HUES6 (cell line): ENCODE results near the gene KAT2A.
A peak's percentile ranks its signal among the peaks of the same experiment; 100 is the strongest.

ENCODE experiments used
- H3K27ac ChIP-seq: 2 replicates; pipeline ENCODE4 v1.7.0; 2013; ENCODE audit warnings: low read depth, mild to moderate bottlenecking, low read length, inconsistent platforms
- H3K27me3 ChIP-seq: 2 replicates; pipeline ENCODE4 v1.6.1; 2013; ENCODE audit warnings: low read length; ENCODE audit not compliant: control insufficient read depth, insufficient read depth
- H3K36me3 ChIP-seq: 2 replicates; pipeline ENCODE4 v1.6.1; 2013; ENCODE audit warnings: low read length; ENCODE audit not compliant: control insufficient read depth, insufficient read depth
- H3K4me1 ChIP-seq: 2 replicates; pipeline ENCODE4 v1.6.1; 2013; ENCODE audit warnings: low read length; ENCODE audit not compliant: control insufficient read depth, insufficient read depth
- H3K4me3 ChIP-seq: 2 replicates; pipeline ENCODE4 v1.5.1; 2013; ENCODE audit warnings: low read depth, low read length
- H3K9ac ChIP-seq: one replicate; pipeline ENCODE4 v1.6.1; 2013; ENCODE audit warnings: mild to moderate bottlenecking, low read length
- H3K9me3 ChIP-seq: 2 replicates; pipeline ENCODE4 v1.6.1; 2013; ENCODE audit warnings: low read depth, low read length; ENCODE audit not compliant: control insufficient read depth, insufficient read depth

KAT2A gene

GRCh38 chr17:42087042-42087701 lies 34.0 kb downstream of the KAT2A start:
- Histone ChIP-seq H3K4me3 (no peak overlapping the region), H3K9ac (no peak overlapping the region), H3K9me3 (no peaks in the 10 kb centered on the region), H3K27ac (no peak overlapping the region), H3K4me1 (peaks cover under 1% of the 10 kb centered on the region; the same call in 1 of the 2 replicates), H3K27me3 (no peaks in the 10 kb centered on the region), H3K36me3 (no peaks in the 10 kb centered on the region)

GRCh38 chr17:42081516-42082129 lies 39.5 kb downstream of the KAT2A start:
- H3K36me3 ChIP-seq = no peaks in the 10 kb centered on the region
- H3K27me3 ChIP-seq = no peaks in the 10 kb centered on the region
- H3K27ac ChIP-seq = no peak overlapping the region
- no peak overlapping the region for H3K9ac ChIP-seq
- no peak overlapping the region for H3K4me3 ChIP-seq
- H3K9me3 ChIP-seq = no peaks in the 10 kb centered on the region
- peaks cover 5% of the 10 kb centered on the region; the same call in 1 of the 2 replicates for H3K4me1 ChIP-seq

GRCh38 chr17:42079541-42079940 lies 41.6 kb downstream of the KAT2A start:
- no peaks in the 10 kb centered on the region for H3K36me3 ChIP-seq
- H3K27ac ChIP-seq = no peak overlapping the region
- peaks cover 5% of the 10 kb centered on the region; the same call in 1 of the 2 replicates for H3K4me1 ChIP-seq
- no peak overlapping the region for H3K4me3 ChIP-seq
- H3K27me3 ChIP-seq = no peaks in the 10 kb centered on the region
- H3K9ac ChIP-seq = no peak overlapping the region
- H3K9me3 ChIP-seq = no peaks in the 10 kb centered on the region

- H3K4me3 ChIP-seq = no peak overlapping the region
- no peaks in the 10 kb centered on the region for H3K9me3 ChIP-seq
- peaks cover 5% of the 10 kb centered on the region; the same call in 1 of the 2 replicates for H3K4me1 ChIP-seq
- H3K9ac ChIP-seq = no peak overlapping the region
- H3K27ac ChIP-seq = no peak overlapping the region
- no peaks in the 10 kb centered on the region for H3K36me3 ChIP-seq
- H3K27me3 ChIP-seq = peaks cover under 1% of the 10 kb centered on the region; the same call in 1 of the 2 replicates
Measured at GRCh38 chr17:42078396-42079043, 42.6 kb downstream of the KAT2A start.

GRCh38 chr17:42077755-42078154 lies 43.4 kb downstream of the KAT2A start:
- no peaks in the 10 kb centered on the region for H3K9me3 ChIP-seq

GRCh38 chr17:42076797-42077559 lies 44.2 kb downstream of the KAT2A start:
- H3K9ac ChIP-seq = no peak overlapping the region
- H3K27me3 ChIP-seq = peaks cover 16% of the 10 kb centered on the region; the same call in 1 of the 2 replicates
- H3K4me3 ChIP-seq = no peak overlapping the region
- no peak overlapping the region for H3K27ac ChIP-seq
- H3K4me1 ChIP-seq = peaks cover 6% of the 10 kb centered on the region; the same call in 1 of the 2 replicates
- H3K36me3 ChIP-seq = no peaks in the 10 kb centered on the region
- H3K9me3 ChIP-seq = no peaks in the 10 kb centered on the region

More at GRCh38 chr17:42077755-42078154, 43.4 kb downstream of the KAT2A start:
- H3K27me3 ChIP-seq = peaks cover 8% of the 10 kb centered on the region; the same call in 1 of the 2 replicates
- no peak overlapping the region for H3K27ac ChIP-seq
- no peaks in the 10 kb centered on the region for H3K36me3 ChIP-seq
- H3K9ac ChIP-seq = no peak overlapping the region
- no peak overlapping the region for H3K4me3 ChIP-seq
- H3K4me1 ChIP-seq = peaks cover 5% of the 10 kb centered on the region; the same call in 1 of the 2 replicates

GRCh38 chr17:42075789-42076188 lies 45.4 kb downstream of the KAT2A start:
- H3K4me1 ChIP-seq = peaks cover 13% of the 10 kb centered on the region
- no peaks in the 10 kb centered on the region for H3K36me3 ChIP-seq
- H3K9me3 ChIP-seq = no peaks in the 10 kb centered on the region
- H3K9ac ChIP-seq = no peak overlapping the region
- H3K27me3 ChIP-seq = peaks cover 23% of the 10 kb centered on the region; the same call in 1 of the 2 replicates
- no peak overlapping the region for H3K4me3 ChIP-seq
- H3K27ac ChIP-seq = no peak overlapping the region

- H3K4me3 ChIP-seq = peak overlapping the region; percentile 61
- no peak overlapping the region for H3K9ac ChIP-seq
- no peaks in the 10 kb centered on the region for H3K9me3 ChIP-seq
- H3K36me3 ChIP-seq = no peaks in the 10 kb centered on the region
- no peak overlapping the region for H3K27ac ChIP-seq
- peaks cover 10% of the 10 kb centered on the region for H3K4me1 ChIP-seq
- H3K27me3 ChIP-seq = peaks cover 23% of the 10 kb centered on the region; the same call in 1 of the 2 replicates
Measured at GRCh38 chr17:42072323-42073187, 48.6 kb downstream of the KAT2A start.

GRCh38 chr17:42071810-42072209 lies 49.4 kb downstream of the KAT2A start:
- H3K4me3 ChIP-seq = peak overlapping the region; percentile 61
- H3K27ac ChIP-seq = no peak overlapping the region
- peaks cover 12% of the 10 kb centered on the region for H3K4me1 ChIP-seq
- H3K9ac ChIP-seq = no peak overlapping the region
- no peaks in the 10 kb centered on the region for H3K9me3 ChIP-seq
- peaks cover 23% of the 10 kb centered on the region; the same call in 1 of the 2 replicates for H3K27me3 ChIP-seq
- H3K36me3 ChIP-seq = no peaks in the 10 kb centered on the region

- Histone ChIP-seq H3K9me3 (no peaks in the 10 kb centered on the region), H3K27ac (no peak overlapping the region), H3K4me1 (peaks cover 15% of the 10 kb centered on the region), H3K9ac (no peak overlapping the region), H3K27me3 (peaks cover 23% of the 10 kb centered on the region; the same call in 1 of the 2 replicates), H3K4me3 (no peak overlapping the region), H3K36me3 (no peaks in the 10 kb centered on the region)
Measured at GRCh38 chr17:42068979-42069378, 52.2 kb downstream of the KAT2A start.
